NB4 (cell line): ENCODE results near the gene ERGIC1.
"Not testable (repeated sequence)": the region's sequence is repeated elsewhere in the genome, so short reads cannot be mapped to it uniquely, and the experiment has no call there.

Source experiments
- DNase-seq: peaks from one replicate; pipeline ENCODE4 v3.0.0; 2010; ENCODE audit warnings: low read depth
- H3K4me3 ChIP-seq: one replicate; pipeline ENCODE4 v1.5.1; 2011; ENCODE audit warnings: mild to moderate bottlenecking, low read depth, low read length, moderate library complexity
- CTCF ChIP-seq: IDR thresholded peaks from one replicate; pipeline ENCODE4 v1.5.1; 2012; ENCODE audit warnings: low read depth, low read length
- MAX ChIP-seq: IDR thresholded peaks from 2 replicates; pipeline ENCODE4 v1.6.1; 2011; ENCODE audit warnings: low read depth, low read length
- MYC ChIP-seq: IDR thresholded peaks from 2 replicates; pipeline ENCODE4 v1.6.1; 2011; ENCODE audit warnings: low read depth, low read length
- POLR2A ChIP-seq: IDR thresholded peaks from 2 replicates; pipeline ENCODE4 v1.6.1; 2011; ENCODE audit warnings: mild to moderate bottlenecking; ENCODE audit not compliant: insufficient read length; ENCODE audit errors: extremely low read depth

ERGIC1 gene

GRCh38 chr5:172805736-172806255 lies 28.3 kb upstream of the ERGIC1 start:
- H3K4me3 ChIP-seq, result no peak overlapping the region
- DNase-seq, result no peak
- TF ChIP-seq MYC, result no peak
- no peak for TF ChIP-seq MAX
- no peak for TF ChIP-seq CTCF
- TF ChIP-seq POLR2A, result no peak

GRCh38 chr5:172806897-172807672 lies 27.0 kb upstream of the ERGIC1 start:
- DNase-seq, result peak; percentile 87
- TF ChIP-seq MAX, result peak; percentile 39
- no peak for TF ChIP-seq POLR2A
- H3K4me3 ChIP-seq, result no peak overlapping the region

- DNase-seq, result no peak
- no peak for TF ChIP-seq CTCF
- TF ChIP-seq POLR2A, result no peak
- TF ChIP-seq MAX, result no peak
- no peak overlapping the region for H3K4me3 ChIP-seq
These were observed 26.2 kb upstream of the ERGIC1 start for GRCh38 chr5:172807766-172808311.

- TF ChIP-seq MYC (no peak), CTCF (no peak), MAX (no peak), POLR2A (no peak)
- DNase-seq, result no peak
- H3K4me3 ChIP-seq, result no peak overlapping the region
These were observed 24.3 kb upstream of the ERGIC1 start for GRCh38 chr5:172809774-172810173.

- not testable (repeated sequence) for H3K4me3 ChIP-seq
These were observed 23.1 kb upstream of the ERGIC1 start for GRCh38 chr5:172810996-172811395.

GRCh38 chr5:172815631-172816030 lies 18.4 kb upstream of the ERGIC1 start:
- no peak for TF ChIP-seq POLR2A
- no peak for TF ChIP-seq CTCF
- TF ChIP-seq MYC, result no peak
- TF ChIP-seq MAX, result no peak
- DNase-seq, result no peak
- no peak overlapping the region for H3K4me3 ChIP-seq

More at GRCh38 chr5:172810996-172811395, 23.1 kb upstream of the ERGIC1 start:
- not testable (repeated sequence) for DNase-seq
